ENCODE measurements around the gene DNAAF2.

The DNAAF2 gene

DNA sequence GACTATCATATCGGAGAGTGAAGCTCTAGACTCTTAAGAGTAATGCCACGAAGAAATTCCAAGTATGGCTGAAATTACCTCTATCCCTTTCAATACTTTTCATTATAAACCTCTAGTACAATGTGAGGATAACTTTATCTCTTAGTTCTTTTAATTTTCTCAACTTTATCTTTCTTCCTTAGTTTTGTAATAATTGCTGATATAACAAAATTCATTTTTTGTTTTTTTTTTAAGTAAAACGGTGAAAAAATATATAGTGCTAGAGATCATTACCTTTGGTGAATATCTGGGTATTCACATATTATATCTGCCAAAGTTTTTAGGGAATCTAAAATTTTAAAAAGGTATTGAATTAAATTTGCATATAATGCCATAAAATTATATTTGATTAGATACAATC is 19.5 kb upstream of the DNAAF2 start:
- no peak overlapping the region for H3K4me3 ChIP-seq (ENCODE audit: low read depth, low read length)
- TF ChIP-seq POLR2A (IDR thresholded peaks at IDR 0.05; ENCODE audit: extremely low read depth, insufficient read length) (no peak), MYC (IDR thresholded peaks at IDR 0.05; ENCODE audit: low read depth, low read length) (no peak)
- TF ChIP-seq, protein P1, sequence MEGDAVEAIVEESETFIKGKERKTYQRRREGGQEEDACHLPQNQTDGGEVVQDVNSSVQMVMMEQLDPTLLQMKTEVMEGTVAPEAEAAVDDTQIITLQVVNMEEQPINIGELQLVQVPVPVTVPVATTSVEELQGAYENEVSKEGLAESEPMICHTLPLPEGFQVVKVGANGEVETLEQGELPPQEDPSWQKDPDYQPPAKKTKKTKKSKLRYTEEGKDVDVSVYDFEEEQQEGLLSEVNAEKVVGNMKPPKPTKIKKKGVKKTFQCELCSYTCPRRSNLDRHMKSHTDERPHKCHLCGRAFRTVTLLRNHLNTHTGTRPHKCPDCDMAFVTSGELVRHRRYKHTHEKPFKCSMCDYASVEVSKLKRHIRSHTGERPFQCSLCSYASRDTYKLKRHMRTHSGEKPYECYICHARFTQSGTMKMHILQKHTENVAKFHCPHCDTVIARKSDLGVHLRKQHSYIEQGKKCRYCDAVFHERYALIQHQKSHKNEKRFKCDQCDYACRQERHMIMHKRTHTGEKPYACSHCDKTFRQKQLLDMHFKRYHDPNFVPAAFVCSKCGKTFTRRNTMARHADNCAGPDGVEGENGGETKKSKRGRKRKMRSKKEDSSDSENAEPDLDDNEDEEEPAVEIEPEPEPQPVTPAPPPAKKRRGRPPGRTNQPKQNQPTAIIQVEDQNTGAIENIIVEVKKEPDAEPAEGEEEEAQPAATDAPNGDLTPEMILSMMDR (IDR thresholded peaks at IDR 0.05; ENCODE audit: low read depth, low read length), result no peak
- TF ChIP-seq, protein P2, sequence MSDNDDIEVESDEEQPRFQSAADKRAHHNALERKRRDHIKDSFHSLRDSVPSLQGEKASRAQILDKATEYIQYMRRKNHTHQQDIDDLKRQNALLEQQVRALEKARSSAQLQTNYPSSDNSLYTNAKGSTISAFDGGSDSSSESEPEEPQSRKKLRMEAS (IDR thresholded peaks at IDR 0.05; ENCODE audit: low read depth, low read length), result no peak
- DNase-seq (ENCODE audit: low read depth), result no peak

DNA sequence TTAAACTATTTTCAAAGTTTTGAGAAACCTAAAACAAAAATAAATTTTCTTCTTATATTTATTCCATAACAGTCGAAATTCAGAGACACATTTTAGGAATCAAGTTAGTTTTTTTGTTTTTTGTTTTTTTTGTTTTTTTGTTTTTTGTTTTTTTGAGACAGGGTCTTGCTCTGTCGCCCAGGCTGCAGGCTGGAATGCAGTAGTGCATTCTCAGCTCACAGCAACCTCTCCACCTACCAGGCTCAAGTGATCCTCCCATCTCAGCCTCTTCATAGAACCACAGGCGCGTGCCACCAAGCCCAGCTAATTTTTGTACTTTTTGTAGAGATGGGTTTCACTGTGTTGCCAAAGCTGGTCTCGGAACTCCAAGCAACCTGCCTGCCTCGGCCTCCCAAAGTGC is 18.5 kb upstream of the DNAAF2 start:
- DNase-seq (ENCODE audit: low read depth), result no peak
- no peak overlapping the region for H3K4me3 ChIP-seq (ENCODE audit: low read depth, low read length)
- TF ChIP-seq, protein P1 (IDR thresholded peaks at IDR 0.05; ENCODE audit: low read depth, low read length), result no peak
- TF ChIP-seq POLR2A (IDR thresholded peaks at IDR 0.05; ENCODE audit: extremely low read depth, insufficient read length) (no peak), MYC (IDR thresholded peaks at IDR 0.05; ENCODE audit: low read depth, low read length) (no peak)
- TF ChIP-seq, protein P2 (IDR thresholded peaks at IDR 0.05; ENCODE audit: low read depth, low read length), result no peak

DNA sequence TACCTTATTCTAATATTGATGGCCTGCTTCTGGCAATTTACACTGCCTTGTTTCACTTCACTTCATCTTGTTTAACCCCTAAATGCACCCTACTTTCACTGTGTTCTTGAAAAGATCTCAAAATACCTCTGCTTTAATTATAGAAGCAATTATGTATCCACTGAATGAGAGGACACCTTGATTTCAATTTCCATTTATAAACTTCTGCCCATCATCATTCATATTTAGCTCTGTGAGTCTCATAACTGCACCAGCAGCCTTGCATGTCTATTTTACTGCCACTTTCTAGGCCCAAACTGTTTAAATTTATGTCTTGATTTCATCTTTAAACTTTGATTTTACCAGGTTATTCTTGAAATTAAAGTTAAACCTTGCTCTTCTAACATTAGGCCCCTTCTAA is 7.1 kb upstream of the DNAAF2 start:
- no peak overlapping the region for H3K4me3 ChIP-seq (ENCODE audit: low read depth, low read length)
- TF ChIP-seq, protein P2 (IDR thresholded peaks at IDR 0.05; ENCODE audit: low read depth, low read length), result no peak
- TF ChIP-seq MYC (IDR thresholded peaks at IDR 0.05; ENCODE audit: low read depth, low read length) (no peak), POLR2A (IDR thresholded peaks at IDR 0.05; ENCODE audit: extremely low read depth, insufficient read length) (no peak)
- TF ChIP-seq, protein P1 (IDR thresholded peaks at IDR 0.05; ENCODE audit: low read depth, low read length), result no peak
- no peak for DNase-seq (ENCODE audit: low read depth)

DNA sequence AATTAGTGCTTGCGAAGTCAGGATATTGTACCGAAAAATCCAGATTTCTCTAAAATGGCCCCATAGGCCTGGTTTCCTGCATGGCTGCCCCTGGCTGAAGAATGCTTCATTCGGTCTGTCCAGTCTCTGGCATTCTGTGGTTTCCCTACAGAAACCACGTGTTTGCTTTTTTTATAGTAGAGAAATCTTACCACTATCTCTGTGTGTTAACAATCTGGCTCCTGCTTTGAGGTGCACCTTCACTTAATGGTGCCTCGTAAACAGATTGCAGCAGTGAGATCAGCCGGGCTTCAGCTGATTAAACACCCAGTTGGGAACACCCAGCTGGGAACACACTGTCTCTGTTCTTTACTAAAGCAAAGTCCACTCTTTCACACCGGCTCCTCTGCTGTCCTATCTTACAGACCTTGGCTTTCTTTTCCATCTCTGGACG is 6.7 kb upstream of the DNAAF2 start:
- no peak overlapping the region for H3K4me3 ChIP-seq (ENCODE audit: low read depth, low read length)
- no peak for TF ChIP-seq POLR2A (IDR thresholded peaks at IDR 0.05; ENCODE audit: extremely low read depth, insufficient read length)
- TF ChIP-seq, protein P2 (IDR thresholded peaks at IDR 0.05; ENCODE audit: low read depth, low read length), result peak; percentile 69; the same call in 1 of the 2 replicates
- DNase-seq (ENCODE audit: low read depth), result no peak

DNA sequence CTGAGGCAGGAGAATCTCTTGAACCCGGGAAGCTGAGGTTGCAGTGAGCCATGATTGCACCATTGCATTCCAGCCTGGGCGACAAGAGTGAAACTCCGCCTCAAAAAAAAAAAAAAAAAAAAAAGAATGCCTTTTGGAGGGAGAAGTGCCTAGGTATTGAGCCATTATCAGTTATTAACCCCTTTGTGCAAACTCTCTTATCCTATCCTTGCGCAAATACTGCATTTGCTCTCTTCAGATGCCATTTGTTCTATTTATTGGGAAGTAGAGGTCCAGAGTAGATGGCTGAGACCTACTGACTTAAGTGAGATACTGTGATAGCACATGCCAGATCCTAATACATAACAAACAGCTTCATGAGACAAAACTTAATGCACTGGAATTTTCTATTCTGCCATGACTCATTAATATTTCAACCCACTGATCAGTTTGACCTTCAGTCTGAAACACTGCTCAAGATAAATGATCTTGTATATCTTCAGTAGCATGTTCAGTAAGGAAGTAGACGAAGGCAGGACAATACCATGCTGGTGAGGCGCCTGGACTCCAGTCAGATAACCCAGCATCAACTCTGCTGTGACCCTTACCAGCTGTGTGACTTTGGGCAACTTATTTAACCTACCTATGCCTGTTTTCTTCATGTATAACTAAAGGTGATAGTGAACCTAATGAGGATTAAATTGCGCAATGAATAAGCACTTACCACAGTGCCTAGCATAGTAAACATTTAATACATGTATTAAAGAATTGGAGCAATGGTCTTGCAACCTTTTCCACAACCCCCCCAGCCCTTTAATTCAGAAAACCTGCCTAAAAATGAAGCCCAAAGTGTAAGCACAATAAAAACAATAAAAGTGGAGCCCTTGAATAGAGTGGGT is 5.7 kb upstream of the DNAAF2 start:
- DNase-seq (ENCODE audit: low read depth), result no peak
- no peak overlapping the region for H3K4me3 ChIP-seq (ENCODE audit: low read depth, low read length)
- TF ChIP-seq, protein P2 (IDR thresholded peaks at IDR 0.05; ENCODE audit: low read depth, low read length), result no peak
- TF ChIP-seq POLR2A (IDR thresholded peaks at IDR 0.05; ENCODE audit: extremely low read depth, insufficient read length) (no peak), MYC (IDR thresholded peaks at IDR 0.05; ENCODE audit: low read depth, low read length) (no peak)
- TF ChIP-seq, protein P1 (IDR thresholded peaks at IDR 0.05; ENCODE audit: low read depth, low read length), result no peak

DNA sequence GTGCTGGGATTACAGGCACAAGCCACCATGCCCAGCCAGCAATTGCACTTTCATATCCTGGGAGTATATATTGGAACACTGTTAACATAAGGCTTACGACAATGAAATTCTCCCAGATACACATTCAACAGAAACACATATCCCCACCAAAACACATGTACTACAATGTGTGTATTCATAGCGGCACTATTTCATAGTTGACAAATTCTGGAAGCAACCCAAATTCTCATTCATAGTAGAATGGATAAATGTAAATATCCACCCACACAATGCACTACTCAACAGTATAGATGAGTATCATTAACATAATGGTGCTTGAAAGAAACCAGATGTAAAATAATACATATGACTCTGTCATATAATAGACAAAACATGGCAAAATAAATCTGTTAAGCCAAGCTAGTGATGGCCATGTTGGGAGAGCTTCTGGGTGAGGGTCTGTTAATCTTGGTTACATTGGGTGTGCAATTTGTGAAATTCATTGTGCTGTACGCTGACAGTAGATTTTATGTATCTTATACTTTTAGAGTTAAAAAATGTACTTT is 2.6 kb upstream of the DNAAF2 start:
- no peak for TF ChIP-seq POLR2A (IDR thresholded peaks at IDR 0.05; ENCODE audit: extremely low read depth, insufficient read length)
- TF ChIP-seq, protein P2 (IDR thresholded peaks at IDR 0.05; ENCODE audit: low read depth, low read length), result no peak
- TF ChIP-seq, protein P1 (IDR thresholded peaks at IDR 0.05; ENCODE audit: low read depth, low read length), result no peak
- no peak for TF ChIP-seq MYC (IDR thresholded peaks at IDR 0.05; ENCODE audit: low read depth, low read length)
- no peak for DNase-seq (ENCODE audit: low read depth)
- no peak overlapping the region for H3K4me3 ChIP-seq (ENCODE audit: low read depth, low read length)
